ENCODE data around the gene NUBP1. TPM values are rescaled to one million over a fixed set of nuclear protein-coding genes. Genes with fewer than 3 reads are reported as not detected.

NUBP1 gene
- total RNA-seq: 32.9 and 38.6 TPM in 2 replicates
- long read RNA-seq, transcript NUBP1-201 (11 exons, 1,228 nt): major isoform, 30 of 42 reads
- long read RNA-seq, partial matches to known transcripts: 2 of 42 reads
- long read RNA-seq, other reads (novel, unspliced or antisense): 9 of 42 reads

GRCh38 chr16:10743610-10744369 lies at the start of gene NUBP1:
Gene NUBP1, plus strand, starts transcription at chr16:10743842. Its CDS starts 22 bp downstream, at chr16:10743864.
- H3K4me1 Mint-ChIP-seq: peaks cover 28% of the 10 kb centered on the region
- DNase-seq (ENCODE audit: low read depth, low spot score): peak; percentile 99
- H3K4me3 Mint-ChIP-seq: peak within 1 kb of the TSS; percentile 97
- H3K27me3 Mint-ChIP-seq (ENCODE audit: low read depth): no peaks in the 10 kb centered on the region
- no peaks in the 10 kb centered on the region for H3K9me3 Mint-ChIP-seq
- peak within 1 kb of the TSS; percentile 99 for H3K27ac Mint-ChIP-seq (ENCODE audit: unreplicated experiment)
- no peaks in the 10 kb centered on the region for H3K36me3 Mint-ChIP-seq (ENCODE audit: low read depth)
- no peak for TF ChIP-seq CTCF (conservative IDR thresholded peaks at IDR 0.05)

- H3K36me3 Mint-ChIP-seq (ENCODE audit: low read depth): no peaks in the 10 kb centered on the region
- no peak overlapping the region for H3K4me3 Mint-ChIP-seq
- no peak for TF ChIP-seq CTCF (conservative IDR thresholded peaks at IDR 0.05)
- peaks cover 3% of the 10 kb centered on the region for H3K9me3 Mint-ChIP-seq
- H3K4me1 Mint-ChIP-seq: peaks cover 13% of the 10 kb centered on the region
- H3K27ac Mint-ChIP-seq (ENCODE audit: unreplicated experiment): no peak overlapping the region
- H3K27me3 Mint-ChIP-seq (ENCODE audit: low read depth): no peaks in the 10 kb centered on the region
- no peak for DNase-seq (ENCODE audit: low read depth, low spot score)
Observed at GRCh38 chr16:10693889-10694288, 49.8 kb upstream of the NUBP1 start.

GRCh38 chr16:10694306-10694705 lies 49.3 kb upstream of the NUBP1 start:
- H3K4me3 Mint-ChIP-seq: no peak overlapping the region
- peaks cover 9% of the 10 kb centered on the region for H3K4me1 Mint-ChIP-seq
- no peaks in the 10 kb centered on the region for H3K36me3 Mint-ChIP-seq (ENCODE audit: low read depth)
- H3K9me3 Mint-ChIP-seq: peaks cover 3% of the 10 kb centered on the region
- DNase-seq (ENCODE audit: low read depth, low spot score): no peak
- no peak for TF ChIP-seq CTCF (conservative IDR thresholded peaks at IDR 0.05)
- H3K27ac Mint-ChIP-seq (ENCODE audit: unreplicated experiment): no peak overlapping the region
- H3K27me3 Mint-ChIP-seq (ENCODE audit: low read depth): no peaks in the 10 kb centered on the region

GRCh38 chr16:10694830-10695229 lies 48.8 kb upstream of the NUBP1 start, which contains the start of gene TEKT5:
Gene TEKT5, minus strand, starts transcription at chr16:10694930. Its CDS starts 57 bp downstream, at chr16:10694873.
- H3K4me1 Mint-ChIP-seq: peaks cover 7% of the 10 kb centered on the region
- TF ChIP-seq CTCF (conservative IDR thresholded peaks at IDR 0.05): no peak
- no peak for DNase-seq (ENCODE audit: low read depth, low spot score)
- peaks cover 3% of the 10 kb centered on the region for H3K9me3 Mint-ChIP-seq
- H3K27ac Mint-ChIP-seq (ENCODE audit: unreplicated experiment): no peak within 1 kb of the TSS
- H3K36me3 Mint-ChIP-seq (ENCODE audit: low read depth): no peaks in the 10 kb centered on the region
- H3K27me3 Mint-ChIP-seq (ENCODE audit: low read depth): no peaks in the 10 kb centered on the region
- H3K4me3 Mint-ChIP-seq: no peak within 1 kb of the TSS

DNA sequence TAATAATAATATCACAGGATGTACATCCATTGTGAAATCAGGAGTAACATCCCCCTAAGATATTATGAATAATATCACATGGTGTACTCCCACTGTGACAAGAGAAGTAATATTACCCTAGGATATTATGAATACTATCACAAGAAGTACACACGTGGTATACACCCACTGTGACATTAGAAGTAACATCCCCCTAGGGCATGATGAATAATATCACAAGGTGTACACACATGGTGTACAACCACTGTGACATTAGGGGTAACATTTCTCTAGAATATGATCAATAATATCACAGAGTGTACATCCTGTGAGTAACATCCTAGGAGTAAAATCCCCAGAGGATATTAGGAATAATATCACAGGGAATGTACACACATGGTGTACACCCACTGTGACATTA lies 43.9 kb upstream of the NUBP1 start:
- Mint-ChIP-seq H3K36me3 (ENCODE audit: low read depth) (no peaks in the 10 kb centered on the region), H3K4me1 (no peaks in the 10 kb centered on the region), H3K9me3 (no peaks in the 10 kb centered on the region), H3K27ac (ENCODE audit: unreplicated experiment) (no peak overlapping the region), H3K27me3 (ENCODE audit: low read depth) (no peaks in the 10 kb centered on the region), H3K4me3 (no peak overlapping the region)
- no peak for DNase-seq (ENCODE audit: low read depth, low spot score)
- TF ChIP-seq CTCF (conservative IDR thresholded peaks at IDR 0.05): no peak

Measured in neural crest cell (in vitro differentiated cells).